ENCODE measurements around the gene ARL17B.
"Not testable (repeated sequence)": the region's sequence is repeated elsewhere in the genome, so short reads cannot be mapped to it uniquely, and the experiment has no call there.

Gene ARL17B

GRCh38 chr17:46290906-46291546 lies 70.5 kb downstream of the ARL17B start:
- not testable (repeated sequence) for DNase-seq (ENCODE audit: low spot score)

- DNase-seq (ENCODE audit: low spot score) = not testable (repeated sequence)
These were observed 74.0 kb downstream of the ARL17B start for GRCh38 chr17:46287587-46287986.

DNA sequence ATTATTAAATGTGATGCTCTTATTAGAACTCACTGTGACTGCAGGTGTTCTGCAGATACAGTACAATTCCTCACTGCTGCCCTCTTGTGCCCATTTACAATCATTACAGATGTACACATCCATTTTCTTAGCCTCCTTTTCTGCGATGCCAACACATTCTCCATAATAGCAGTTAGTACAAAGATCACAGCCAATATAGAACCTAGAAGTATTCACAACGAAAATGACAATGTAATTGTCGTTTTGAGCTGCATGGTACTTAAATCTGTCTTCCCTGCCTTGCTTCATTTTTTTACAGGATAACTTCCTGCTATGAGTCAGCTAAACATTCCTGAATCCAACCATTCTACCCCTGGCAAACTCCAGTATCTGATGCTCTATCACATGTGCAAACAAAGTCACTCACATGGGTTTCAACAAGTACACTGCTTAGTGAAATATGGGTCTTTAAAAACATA lies 74.8 kb downstream of the ARL17B start:
- peak; percentile 61 for DNase-seq (ENCODE audit: low spot score)

GRCh38 chr17:46285500-46285899 lies 76.1 kb downstream of the ARL17B start:
- not testable (repeated sequence) for DNase-seq (ENCODE audit: low spot score)

- not testable (repeated sequence) for DNase-seq (ENCODE audit: low spot score)
These were observed 77.1 kb downstream of the ARL17B start for GRCh38 chr17:46284467-46284866.

- not testable (repeated sequence) for DNase-seq (ENCODE audit: low spot score)
These were observed 78.9 kb downstream of the ARL17B start for GRCh38 chr17:46282635-46283034.

GRCh38 chr17:46281336-46281735 lies 80.2 kb downstream of the ARL17B start:
- not testable (repeated sequence) for DNase-seq (ENCODE audit: low spot score)

GRCh38 chr17:46276728-46277479 lies 84.7 kb downstream of the ARL17B start:
- not testable (repeated sequence) for DNase-seq (ENCODE audit: low spot score)

DNA sequence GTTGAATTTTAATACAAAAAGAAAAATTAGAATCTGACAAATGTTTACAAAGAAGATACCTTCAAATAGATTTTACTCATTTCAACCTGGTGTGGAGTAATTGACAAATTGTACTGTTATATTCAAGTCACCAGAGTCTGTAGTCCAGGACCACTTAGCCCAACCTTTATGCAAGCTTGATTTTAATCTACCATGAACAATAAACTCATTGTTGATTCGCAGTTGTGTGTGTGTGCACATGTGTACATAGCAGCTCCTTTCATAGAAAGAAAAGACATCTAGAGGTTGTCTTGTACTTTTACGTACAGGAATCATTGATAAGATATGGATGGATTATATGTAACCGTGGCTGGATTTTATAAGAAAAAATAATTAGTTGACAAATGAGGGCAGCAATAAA lies 87.3 kb downstream of the ARL17B start:
- no peak for DNase-seq (ENCODE audit: low spot score)

DNA sequence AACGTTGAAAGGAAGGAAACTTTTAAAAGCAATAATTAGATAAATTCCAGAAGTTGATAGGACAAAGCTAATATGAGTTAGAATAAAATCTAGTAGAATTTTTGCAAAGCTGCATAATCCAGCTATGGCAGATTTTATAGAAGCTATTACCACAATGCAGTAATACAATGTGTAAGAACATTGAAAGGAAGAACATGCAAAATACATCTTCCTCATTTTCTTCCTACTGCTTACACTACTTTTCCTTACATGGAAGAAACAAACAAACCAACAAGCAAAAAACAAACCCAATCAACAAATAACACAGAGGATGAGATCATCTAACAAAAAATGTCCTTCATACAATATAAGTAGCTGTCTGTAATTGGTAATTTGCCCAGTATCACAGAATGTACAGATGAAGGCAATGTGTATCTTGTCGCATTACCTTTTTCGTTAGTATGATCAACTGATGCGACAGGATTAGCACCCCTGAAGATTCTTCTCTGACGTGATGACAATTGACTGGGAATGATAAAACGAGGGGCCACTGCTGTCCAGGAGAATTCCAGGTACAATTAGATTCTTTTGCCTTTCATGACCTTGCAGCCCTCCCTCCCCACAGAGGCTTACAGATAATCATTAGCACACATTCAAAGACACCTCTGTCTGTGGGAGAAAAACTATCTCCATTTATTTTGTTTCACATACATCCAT lies 87.9 kb downstream of the ARL17B start:
- no peak for DNase-seq (ENCODE audit: low spot score)

DNA sequence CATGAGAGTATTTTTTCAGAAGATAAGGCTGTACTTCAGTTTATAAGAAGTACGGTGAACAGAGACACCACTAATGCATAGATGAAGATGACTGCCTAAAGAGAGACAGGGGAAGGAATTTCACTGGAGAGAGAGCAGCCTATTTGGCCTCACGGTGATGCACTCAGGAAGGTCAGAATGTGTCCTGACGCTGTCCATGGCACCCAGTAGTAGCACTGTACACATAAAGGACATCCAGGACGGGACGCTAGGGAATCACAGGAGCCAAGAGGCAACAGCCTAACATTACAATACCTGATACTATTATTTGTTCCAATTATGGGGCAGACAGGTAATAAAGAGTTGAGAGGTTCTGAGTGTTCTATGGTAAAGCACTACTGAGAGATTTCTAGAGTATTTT lies 91.5 kb downstream of the ARL17B start:
- DNase-seq (ENCODE audit: low spot score) = no peak

DNA sequence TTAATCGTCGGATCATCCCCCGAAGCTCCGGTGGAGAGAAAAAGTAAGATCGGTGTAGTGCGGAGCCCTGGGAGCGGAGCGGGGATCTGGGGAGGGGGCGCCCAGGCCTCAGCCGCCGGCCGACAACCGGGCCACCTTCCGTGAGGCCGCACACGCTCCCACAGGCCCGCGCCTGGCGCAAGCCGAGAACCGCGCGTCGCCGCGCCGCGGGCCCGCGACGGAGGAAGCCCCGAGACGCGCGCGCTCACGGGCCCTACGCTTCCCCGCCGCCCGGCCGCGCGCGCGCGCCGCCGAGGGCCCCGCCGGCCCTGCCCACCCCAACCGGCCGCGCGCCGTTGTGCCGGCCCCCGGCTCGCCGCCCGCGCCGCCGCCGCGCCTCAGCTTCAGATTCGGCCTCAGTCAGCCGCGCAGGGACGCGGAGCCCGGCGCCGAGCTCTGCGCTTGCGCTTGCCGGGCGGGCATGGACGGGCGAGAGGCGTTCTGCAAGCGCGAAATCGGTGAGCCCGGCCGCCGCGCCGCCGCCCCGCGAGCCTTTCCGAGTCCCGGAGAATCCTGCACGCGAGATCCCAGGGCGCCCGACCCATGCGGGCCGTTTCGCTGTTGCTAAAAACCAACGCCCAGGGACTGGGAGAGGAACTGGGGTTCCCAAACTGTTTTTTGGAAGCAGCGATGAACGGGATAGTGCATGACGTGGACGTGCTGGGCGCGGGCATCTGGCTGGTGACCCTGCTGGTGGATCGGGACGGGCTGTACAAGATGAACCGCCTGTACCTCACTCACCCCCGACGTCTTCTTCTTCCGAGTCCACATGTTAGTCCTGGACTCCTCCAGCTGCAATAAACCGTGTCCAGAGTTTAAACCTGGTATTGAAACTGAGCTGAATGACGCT lies 94.7 kb downstream of the ARL17B start:
- DNase-seq (ENCODE audit: low spot score) = peak; percentile 95

- peak; percentile 69 for DNase-seq (ENCODE audit: low spot score)
These were observed 95.4 kb downstream of the ARL17B start for GRCh38 chr17:46266063-46266655.

- peak; percentile 87 for DNase-seq (ENCODE audit: low spot score)
These were observed 96.9 kb downstream of the ARL17B start for GRCh38 chr17:46264456-46265198.

DNA sequence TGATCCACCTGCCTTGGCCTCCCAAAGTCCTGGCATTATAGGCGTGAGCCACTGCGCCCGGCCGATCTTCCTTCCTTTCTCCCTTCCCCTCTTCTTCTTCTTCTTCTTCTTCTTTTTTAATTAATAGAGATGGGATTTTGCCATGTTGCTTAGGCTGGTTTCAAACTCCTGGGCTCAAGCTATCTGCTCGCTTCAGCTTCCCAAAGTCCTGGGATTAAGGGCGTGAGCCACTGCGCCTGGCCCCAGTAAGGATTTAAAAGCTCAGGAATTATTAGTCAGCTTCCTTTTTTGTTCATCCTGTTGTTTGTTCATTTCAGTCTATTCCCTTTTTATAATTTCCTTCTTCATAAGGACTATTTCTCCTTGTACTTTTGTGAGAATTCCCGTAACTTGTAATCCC lies 99.3 kb downstream of the ARL17B start:
- peak; percentile 2 for DNase-seq (ENCODE audit: low spot score)

DNA sequence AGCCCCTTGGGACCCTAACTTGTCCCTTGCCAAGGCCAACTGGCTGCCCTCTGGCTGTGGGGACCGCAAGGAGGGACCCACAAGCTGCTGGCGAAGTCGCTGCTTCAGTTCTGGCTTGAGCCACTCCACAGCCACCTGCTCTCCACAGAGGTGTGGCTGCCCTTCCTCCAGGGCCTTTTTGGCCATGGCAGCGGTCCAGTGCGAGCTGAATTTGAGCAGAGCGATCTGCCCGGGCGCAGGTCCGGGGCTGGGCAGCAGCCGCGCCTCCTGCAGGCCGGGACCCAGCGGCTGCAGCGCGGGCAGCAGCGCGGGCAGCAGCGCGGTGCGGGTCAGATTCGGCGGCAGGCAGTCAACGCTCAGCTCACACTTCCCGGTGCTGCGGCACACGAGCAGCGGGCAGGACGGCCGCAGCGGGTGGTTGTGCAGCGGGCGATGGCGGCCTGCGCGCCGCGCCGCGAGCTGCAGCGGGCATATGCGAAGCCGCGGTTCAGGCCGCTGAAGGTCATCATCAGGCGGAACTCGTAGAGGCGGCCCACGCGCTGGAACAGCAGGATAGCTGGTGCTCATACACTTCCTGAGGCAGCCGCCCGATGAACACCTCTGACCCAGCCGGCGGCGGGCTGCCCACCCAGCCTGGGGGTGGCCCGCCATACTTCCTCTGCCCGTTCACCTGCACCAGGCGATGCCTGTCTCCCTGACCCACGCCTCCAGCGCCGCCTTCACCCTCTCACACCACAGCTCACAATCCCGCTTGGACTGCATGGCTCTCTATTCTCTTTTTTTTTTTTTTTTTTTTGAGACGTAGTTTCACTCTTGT lies 101.5 kb downstream of the ARL17B start:
- not testable (repeated sequence) for DNase-seq (ENCODE audit: low spot score)

- not testable (repeated sequence) for DNase-seq (ENCODE audit: low spot score)
These were observed 105.2 kb downstream of the ARL17B start for GRCh38 chr17:46256369-46256768.

DNA sequence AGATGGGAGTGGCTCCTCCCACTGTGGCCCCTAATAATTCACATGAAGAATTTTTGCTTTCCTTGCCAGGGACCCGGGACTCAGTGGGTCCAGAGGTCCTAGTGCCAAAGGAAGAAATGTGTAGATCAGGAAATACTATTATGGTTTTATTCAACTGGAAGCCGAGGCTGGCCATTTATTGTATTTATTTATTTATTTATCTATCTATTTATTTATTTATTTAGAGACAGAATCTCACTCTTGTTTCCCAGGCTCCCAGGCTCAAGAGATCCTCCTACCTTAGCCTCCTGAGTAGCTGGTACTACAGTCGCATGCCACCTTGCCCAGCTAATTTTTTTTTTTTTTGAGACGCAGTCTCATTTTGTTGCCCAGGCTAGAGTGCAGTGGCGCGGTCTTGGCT lies 107.4 kb downstream of the ARL17B start:
- not testable (repeated sequence) for DNase-seq (ENCODE audit: low spot score)

- peak; percentile 79 for DNase-seq (ENCODE audit: low spot score)
These were observed 107.8 kb downstream of the ARL17B start for GRCh38 chr17:46253722-46254121.

DNA sequence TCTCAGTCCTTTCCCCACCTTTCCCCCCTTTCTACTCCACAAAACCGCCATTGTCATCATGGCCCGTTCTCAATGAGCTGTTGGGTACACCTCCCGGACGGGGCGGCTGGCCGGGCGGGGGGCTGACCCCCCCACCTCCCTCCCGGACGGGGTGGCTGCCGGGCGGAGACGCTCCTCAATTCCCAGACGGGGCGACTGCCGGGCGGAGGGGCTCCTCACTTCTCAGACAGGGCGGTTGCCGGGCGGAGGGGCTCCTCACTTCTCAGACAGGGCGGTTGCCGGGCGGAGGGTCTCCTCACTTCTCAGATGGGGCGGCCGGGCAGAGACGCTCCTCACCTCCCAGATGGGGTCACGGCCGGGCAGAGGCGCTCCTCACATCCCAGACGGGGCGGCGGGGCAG lies 108.8 kb downstream of the ARL17B start:
- DNase-seq (ENCODE audit: low spot score) = not testable (repeated sequence)
